ENCODE data around the gene ZMYND8.

ZMYND8 gene

DNA sequence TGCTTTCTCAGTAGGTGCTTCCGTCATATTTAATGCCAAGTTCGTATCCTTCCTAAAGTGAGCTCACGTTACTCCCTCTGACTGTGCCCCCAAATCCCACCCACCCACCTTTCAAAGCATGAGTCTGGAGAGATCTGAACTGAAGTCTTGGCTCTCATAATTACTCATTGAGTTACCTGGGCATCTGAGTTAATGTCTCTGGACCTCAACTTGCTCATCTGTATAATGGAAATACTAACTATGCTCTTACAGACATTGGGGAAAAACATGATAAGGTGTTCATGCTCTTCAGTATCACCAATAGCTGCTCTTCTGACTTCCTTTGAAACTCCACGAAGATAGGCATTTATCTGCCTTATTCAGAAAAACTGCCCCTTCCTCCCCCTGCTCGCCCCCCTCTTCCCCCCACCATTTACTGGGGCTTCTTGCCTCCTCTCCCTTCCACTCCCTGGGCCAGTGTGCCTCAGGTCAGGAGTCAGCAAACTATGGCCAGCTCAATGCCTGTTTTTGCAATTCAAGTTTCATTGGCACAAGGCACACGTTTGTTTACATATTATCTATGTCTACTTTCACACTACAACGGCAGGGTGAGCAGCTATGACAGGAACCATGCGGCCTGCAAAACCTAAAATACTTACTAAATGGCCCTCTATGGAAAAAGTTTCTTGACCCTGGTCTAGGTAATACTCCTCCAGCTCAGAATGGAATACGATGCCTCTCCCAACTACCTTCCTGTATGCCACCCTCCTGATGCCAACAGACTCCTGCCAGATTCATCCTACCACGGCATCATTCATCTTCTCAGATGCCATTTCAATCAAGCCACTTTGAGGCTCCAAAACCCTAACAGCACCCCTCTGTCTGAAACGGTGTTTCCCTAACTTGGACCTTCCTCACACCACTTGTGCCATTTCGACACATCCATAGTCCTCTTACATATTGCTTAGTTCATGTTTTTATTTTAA is 138.7 kb downstream of the ZMYND8 start:
- no peaks in the 10 kb centered on the region for H3K4me1 ChIP-seq (ENCODE audit: control insufficient read depth, insufficient read depth, low read depth, low read length)
- no peak overlapping the region for H4K8ac ChIP-seq (ENCODE audit: low read length)
- H2BK15ac ChIP-seq (ENCODE audit: low read depth, poor library complexity, severe bottlenecking), result no peak overlapping the region
- H3K36me3 ChIP-seq (ENCODE audit: control insufficient read depth in 1 of 2, insufficient read depth in 2 of 2, low read depth in 1 of 2, low read length in 2 of 2), result peaks cover 48 to 82% of the 10 kb centered on the region in 2 experiments
- peaks cover 4% of the 10 kb centered on the region for H3K9me3 ChIP-seq (ENCODE audit: control insufficient read depth, low read length)
- peaks cover 37% of the 10 kb centered on the region for H3K79me1 ChIP-seq (replicated peaks; ENCODE audit: low read length, poor library complexity, severe bottlenecking)
- no peaks in the 10 kb centered on the region for H3K27me3 ChIP-seq (ENCODE audit: control insufficient read depth in 1 of 2, insufficient read depth in 1 of 2, low read length in 2 of 2)
- H2AFZ ChIP-seq (ENCODE audit: low read depth, low read length), result no peak overlapping the region
- WGBS, result 91% methylated on average over 11 of the region's 12 CpGs
- H3K27ac ChIP-seq (ENCODE audit: low read length, poor library complexity, severe bottlenecking), result no peak overlapping the region
- H2BK120ac ChIP-seq (ENCODE audit: low read depth, low read length), result no peak overlapping the region
- no peak for DNase-seq
- no peak overlapping the region for H4K91ac ChIP-seq (ENCODE audit: low read length)
- no peak overlapping the region for H3K4me2 ChIP-seq (ENCODE audit: low read length, poor library complexity, severe bottlenecking)
- H3K4ac ChIP-seq (ENCODE audit: low read depth in 1 of 2, low read length in 2 of 2), result no peak overlapping the region
- no peak overlapping the region for H3K14ac ChIP-seq (ENCODE audit: low read length in 2 of 2)
- no peak overlapping the region for H3K9ac ChIP-seq (ENCODE audit: low read length)
- no peak overlapping the region for H3K23ac ChIP-seq (ENCODE audit: low read length in 2 of 2)
- H2BK12ac ChIP-seq (ENCODE audit: low read length in 2 of 2), result no peak overlapping the region
- H2AK5ac ChIP-seq (ENCODE audit: low read length, severe bottlenecking), result no peak overlapping the region
- no peak overlapping the region for H3K18ac ChIP-seq (ENCODE audit: low read depth in 1 of 2, low read length in 2 of 2)
- no peak overlapping the region for H3K4me3 ChIP-seq (ENCODE audit: insufficient read depth in 1 of 2, low read depth in 1 of 2, low read length in 2 of 2)
- H2BK5ac ChIP-seq (ENCODE audit: low read depth, low read length, poor library complexity, severe bottlenecking), result no peak overlapping the region

DNA sequence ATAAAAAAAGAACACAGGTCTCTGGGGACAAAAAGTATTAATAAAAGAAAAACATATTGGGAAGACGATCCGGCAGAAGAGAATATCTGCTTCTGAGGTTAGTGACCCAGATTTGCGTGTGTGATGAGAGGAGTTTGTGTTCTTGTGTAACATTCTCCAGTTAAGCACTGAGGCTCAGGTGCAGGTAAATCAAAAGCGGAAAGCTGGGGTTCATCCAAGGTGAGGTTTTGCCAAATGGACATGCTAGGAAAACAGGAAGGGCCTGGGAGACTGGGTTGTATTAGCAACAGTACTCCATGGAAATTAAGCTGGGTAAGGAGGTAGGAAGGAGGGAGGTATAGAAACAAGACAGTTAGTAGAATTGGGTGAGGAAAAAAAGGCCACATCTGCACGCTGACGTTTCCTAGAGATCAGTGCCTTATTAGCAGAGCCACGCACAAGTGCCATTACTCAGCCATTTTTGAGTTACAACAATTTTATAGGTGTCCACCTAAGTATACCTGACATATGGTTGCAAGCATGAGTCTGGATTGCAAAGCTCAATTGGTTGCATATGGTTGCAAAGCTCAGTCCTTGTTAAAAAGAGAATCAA is 139.6 kb downstream of the ZMYND8 start:
- Histone ChIP-seq H3K18ac (ENCODE audit: low read depth in 1 of 2, low read length in 2 of 2) (no peak overlapping the region), H3K4ac (ENCODE audit: low read depth in 1 of 2, low read length in 2 of 2) (no peak overlapping the region), H3K9ac (ENCODE audit: low read length) (no peak overlapping the region), H3K4me3 (ENCODE audit: insufficient read depth in 1 of 2, low read depth in 1 of 2, low read length in 2 of 2) (no peak overlapping the region), H3K36me3 (ENCODE audit: control insufficient read depth in 1 of 2, insufficient read depth in 2 of 2, low read depth in 1 of 2, low read length in 2 of 2) (peaks cover 51 to 84% of the 10 kb centered on the region in 2 experiments), H2AFZ (ENCODE audit: low read depth, low read length) (no peak overlapping the region), H3K9me3 (ENCODE audit: control insufficient read depth, low read length) (peaks cover 4% of the 10 kb centered on the region), H3K27ac (ENCODE audit: low read length, poor library complexity, severe bottlenecking) (no peak overlapping the region), H2AK5ac (ENCODE audit: low read length, severe bottlenecking) (no peak overlapping the region), H3K4me1 (ENCODE audit: control insufficient read depth, insufficient read depth, low read depth, low read length) (no peaks in the 10 kb centered on the region), H3K79me1 (replicated peaks; ENCODE audit: low read length, poor library complexity, severe bottlenecking) (peaks cover 45% of the 10 kb centered on the region), H2BK120ac (ENCODE audit: low read depth, low read length) (no peak overlapping the region), H2BK12ac (ENCODE audit: low read length in 2 of 2) (no peak overlapping the region), H2BK15ac (ENCODE audit: low read depth, poor library complexity, severe bottlenecking) (no peak overlapping the region), H3K4me2 (ENCODE audit: low read length, poor library complexity, severe bottlenecking) (no peak overlapping the region), H2BK5ac (ENCODE audit: low read depth, low read length, poor library complexity, severe bottlenecking) (no peak overlapping the region), H3K27me3 (ENCODE audit: control insufficient read depth in 1 of 2, insufficient read depth in 1 of 2, low read length in 2 of 2) (no peaks in the 10 kb centered on the region), H3K23ac (ENCODE audit: low read length in 2 of 2) (no peak overlapping the region), H4K91ac (ENCODE audit: low read length) (no peak overlapping the region), H4K8ac (ENCODE audit: low read length) (no peak overlapping the region), H3K14ac (ENCODE audit: low read length in 2 of 2) (no peak overlapping the region)
- DNase-seq, result no peak
- 93% methylated on average over 6 of the region's 7 CpGs for WGBS

DNA sequence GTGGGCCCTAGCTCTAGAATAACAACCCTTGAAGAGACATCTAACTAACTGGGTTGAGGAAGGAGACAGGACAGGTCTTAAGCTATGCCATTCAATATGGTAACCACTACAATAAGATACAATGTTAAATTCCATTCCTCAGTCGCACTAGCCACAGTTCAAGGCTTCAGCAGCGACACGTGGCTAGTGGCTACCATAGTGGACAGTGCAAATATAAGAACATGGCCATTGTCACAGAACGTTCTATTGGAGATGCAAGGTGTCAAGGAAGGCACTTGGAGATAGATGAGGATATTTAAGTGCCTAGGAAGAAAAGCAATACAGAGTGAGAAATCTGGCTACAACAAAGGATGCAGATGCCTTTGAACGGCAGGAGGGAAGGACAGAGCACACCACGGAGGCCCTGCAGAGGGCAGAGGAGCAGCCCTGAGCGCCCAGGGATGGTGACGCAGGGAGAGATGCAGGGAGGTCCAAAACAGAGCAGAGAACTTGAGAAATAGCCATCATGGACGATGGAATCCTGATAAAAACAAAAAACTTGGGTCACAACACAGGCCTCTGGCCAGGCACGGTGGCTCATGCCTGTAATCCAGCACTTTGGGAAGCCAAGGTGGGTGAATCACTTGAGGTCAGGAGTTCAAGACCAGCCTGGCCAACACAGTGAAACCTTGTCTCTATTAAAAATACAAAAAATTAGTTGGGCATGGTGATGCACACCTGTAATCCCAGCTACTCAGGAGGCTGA is 140.7 kb downstream of the ZMYND8 start:
- 97% methylated on average over 10 of the region's 10 CpGs for WGBS
- peaks cover 52 to 84% of the 10 kb centered on the region in 2 experiments for H3K36me3 ChIP-seq (ENCODE audit: control insufficient read depth in 1 of 2, insufficient read depth in 2 of 2, low read depth in 1 of 2, low read length in 2 of 2)
- no peak overlapping the region for H4K91ac ChIP-seq (ENCODE audit: low read length)
- no peak overlapping the region for H3K14ac ChIP-seq (ENCODE audit: low read length in 2 of 2)
- no peak overlapping the region for H3K4me3 ChIP-seq (ENCODE audit: insufficient read depth in 1 of 2, low read depth in 1 of 2, low read length in 2 of 2)
- no peak overlapping the region for H4K8ac ChIP-seq (ENCODE audit: low read length)
- H3K18ac ChIP-seq (ENCODE audit: low read depth in 1 of 2, low read length in 2 of 2), result no peak overlapping the region
- no peak overlapping the region for H2BK15ac ChIP-seq (ENCODE audit: low read depth, poor library complexity, severe bottlenecking)
- H3K9ac ChIP-seq (ENCODE audit: low read length), result no peak overlapping the region
- H2BK12ac ChIP-seq (ENCODE audit: low read length in 2 of 2), result no peak overlapping the region
- no peak overlapping the region for H3K4me2 ChIP-seq (ENCODE audit: low read length, poor library complexity, severe bottlenecking)
- no peak overlapping the region for H3K4ac ChIP-seq (ENCODE audit: low read depth in 1 of 2, low read length in 2 of 2)
- no peak for DNase-seq
- no peak overlapping the region for H3K27ac ChIP-seq (ENCODE audit: low read length, poor library complexity, severe bottlenecking)
- H3K79me1 ChIP-seq (replicated peaks; ENCODE audit: low read length, poor library complexity, severe bottlenecking), result peaks cover 39% of the 10 kb centered on the region
- H3K4me1 ChIP-seq (ENCODE audit: control insufficient read depth, insufficient read depth, low read depth, low read length), result no peaks in the 10 kb centered on the region
- no peaks in the 10 kb centered on the region for H3K27me3 ChIP-seq (ENCODE audit: control insufficient read depth in 1 of 2, insufficient read depth in 1 of 2, low read length in 2 of 2)
- no peak overlapping the region for H2BK120ac ChIP-seq (ENCODE audit: low read depth, low read length)
- peaks cover 4% of the 10 kb centered on the region for H3K9me3 ChIP-seq (ENCODE audit: control insufficient read depth, low read length)
- no peak overlapping the region for H2AK5ac ChIP-seq (ENCODE audit: low read length, severe bottlenecking)
- H2AFZ ChIP-seq (ENCODE audit: low read depth, low read length), result no peak overlapping the region
- no peak overlapping the region for H2BK5ac ChIP-seq (ENCODE audit: low read depth, low read length, poor library complexity, severe bottlenecking)
- no peak overlapping the region for H3K23ac ChIP-seq (ENCODE audit: low read length in 2 of 2)

DNA sequence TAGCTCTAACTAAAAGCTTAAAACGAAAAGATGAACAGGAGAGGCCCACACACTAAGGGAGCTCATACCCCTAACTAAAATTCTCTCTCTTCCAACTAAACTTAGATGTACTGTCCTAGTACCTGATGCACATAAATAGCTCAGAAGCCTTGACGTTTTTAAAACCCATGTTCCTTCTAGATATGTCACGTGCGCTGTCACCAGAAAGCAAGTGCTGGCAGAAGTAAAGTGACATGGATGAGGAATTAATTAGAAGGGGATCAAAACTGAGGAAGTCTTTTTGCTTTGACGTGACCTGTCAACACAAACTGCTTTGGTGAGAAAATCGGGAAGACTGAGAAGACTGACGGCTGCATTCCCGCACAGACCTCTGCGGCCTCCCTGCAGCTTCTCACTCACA is 142.5 kb downstream of the ZMYND8 start:
- Histone ChIP-seq H3K36me3 (ENCODE audit: control insufficient read depth in 1 of 2, insufficient read depth in 2 of 2, low read depth in 1 of 2, low read length in 2 of 2) (peaks cover 55 to 88% of the 10 kb centered on the region in 2 experiments), H2BK12ac (ENCODE audit: low read length in 2 of 2) (no peak overlapping the region), H3K14ac (ENCODE audit: low read length in 2 of 2) (no peak overlapping the region), H2BK5ac (ENCODE audit: low read depth, low read length, poor library complexity, severe bottlenecking) (no peak overlapping the region), H3K27ac (ENCODE audit: low read length, poor library complexity, severe bottlenecking) (no peak overlapping the region), H2BK15ac (ENCODE audit: low read depth, poor library complexity, severe bottlenecking) (no peak overlapping the region), H3K27me3 (ENCODE audit: control insufficient read depth in 1 of 2, insufficient read depth in 1 of 2, low read length in 2 of 2) (no peaks in the 10 kb centered on the region), H2AK5ac (ENCODE audit: low read length, severe bottlenecking) (no peak overlapping the region), H3K4me1 (ENCODE audit: control insufficient read depth, insufficient read depth, low read depth, low read length) (no peaks in the 10 kb centered on the region), H3K9me3 (ENCODE audit: control insufficient read depth, low read length) (peaks cover 4% of the 10 kb centered on the region), H3K23ac (ENCODE audit: low read length in 2 of 2) (no peak overlapping the region), H4K91ac (ENCODE audit: low read length) (no peak overlapping the region), H4K8ac (ENCODE audit: low read length) (no peak overlapping the region), H3K4me3 (ENCODE audit: insufficient read depth in 1 of 2, low read depth in 1 of 2, low read length in 2 of 2) (no peak overlapping the region), H2AFZ (ENCODE audit: low read depth, low read length) (no peak overlapping the region), H3K79me1 (replicated peaks; ENCODE audit: low read length, poor library complexity, severe bottlenecking) (peaks cover 39% of the 10 kb centered on the region), H2BK120ac (ENCODE audit: low read depth, low read length) (no peak overlapping the region), H3K9ac (ENCODE audit: low read length) (no peak overlapping the region), H3K18ac (ENCODE audit: low read depth in 1 of 2, low read length in 2 of 2) (no peak overlapping the region), H3K4ac (ENCODE audit: low read depth in 1 of 2, low read length in 2 of 2) (no peak overlapping the region), H3K4me2 (ENCODE audit: low read length, poor library complexity, severe bottlenecking) (no peak overlapping the region)
- DNase-seq, result no peak
- WGBS, result over 99% methylated on average over 9 of the region's 9 CpGs

Data from mesenchymal stem cell (in vitro differentiated cells and primary cell).